Osteoblast (primary cell): ENCODE data around the gene KLK5. TPM values are rescaled to one million over a fixed set of nuclear protein-coding genes. Genes with fewer than 3 reads are reported as not detected.

Experiments used
- DNase-seq: peaks from one replicate; pipeline ENCODE4 v3.0.0; 2011; ENCODE audit warnings: low spot score, mixed read lengths; ENCODE audit not compliant: insufficient read length; ENCODE audit errors: missing footprints
- H2AFZ ChIP-seq: 2 replicates; pipeline ENCODE4 v1.6.0; 2011; ENCODE audit warnings: mild to moderate bottlenecking, low read length
- H3K27ac ChIP-seq: 2 replicates; pipeline ENCODE4 v1.5.1; 2011; ENCODE audit warnings: mild to moderate bottlenecking, low read depth, low read length, moderate library complexity
- H3K27me3 ChIP-seq: 2 replicates; pipeline ENCODE4 v1.6.0; 2012; ENCODE audit warnings: mild to moderate bottlenecking, control low read depth, inconsistent platforms, low read length, moderate library complexity; ENCODE audit not compliant: insufficient read depth
- H3K36me3 ChIP-seq: 2 replicates; pipeline ENCODE4 v1.5.1; 2011; ENCODE audit warnings: mild to moderate bottlenecking, low read length, control low read depth, moderate library complexity; ENCODE audit not compliant: insufficient read depth
- H3K4me1 ChIP-seq: 2 replicates; pipeline ENCODE4 v1.5.1; 2011; ENCODE audit warnings: mild to moderate bottlenecking, low read length, control low read depth, moderate library complexity; ENCODE audit not compliant: insufficient read depth
- H3K4me2 ChIP-seq: 2 replicates; pipeline ENCODE4 v1.6.0; 2011; ENCODE audit warnings: mild to moderate bottlenecking, low read length; ENCODE audit not compliant: insufficient read depth
- H3K4me3 ChIP-seq: fragments of 200-600 bp; sonication (generic); 3 replicates; pipeline ENCODE4 v1.5.1; 2012; ENCODE audit warnings: mild to moderate bottlenecking, low read length, inconsistent platforms; ENCODE audit not compliant: insufficient read depth
- H3K79me2 ChIP-seq: 2 replicates; pipeline ENCODE4 v1.6.0; 2012; ENCODE audit warnings: mild to moderate bottlenecking, low read length, control low read depth, inconsistent platforms; ENCODE audit not compliant: insufficient read depth
- H3K9me3 ChIP-seq: 2 replicates; pipeline ENCODE4 v1.5.1; 2011; ENCODE audit warnings: low read depth, low read length, control low read depth
- H4K20me1 ChIP-seq: 2 replicates; pipeline ENCODE4 v1.6.0; 2012; ENCODE audit warnings: mild to moderate bottlenecking, low read length, control low read depth; ENCODE audit not compliant: insufficient read depth
- total RNA-seq: library from RNA; depleted of rRNA; stranded (reverse); fragments of >200 nt; gene quantifications from 2 replicates; pipeline ENCODE4 v1.2.3, GENCODE V29; 2012
- TF ChIP-seq, protein P1 (sequence below): IDR thresholded peaks from 2 replicates; pipeline ENCODE4 v1.5.1; 2011; ENCODE audit warnings: mild to moderate bottlenecking, low read depth, low read length, moderate library complexity; ENCODE audit errors: extremely low read depth

KLK5 gene
- total RNA-seq, 1 donor = not detected

- peak; percentile 52 for DNase-seq
- Histone ChIP-seq H4K20me1 (no peaks in the 10 kb centered on the region), H3K4me3 (no peak within 1 kb of the TSS), H3K4me1 (no peaks in the 10 kb centered on the region), H3K4me2 (no peak within 1 kb of the TSS), H3K79me2 (no peaks in the 10 kb centered on the region), H3K27ac (no peak within 1 kb of the TSS), H3K27me3 (peaks cover 4% of the 10 kb centered on the region), H3K36me3 (no peaks in the 10 kb centered on the region), H3K9me3 (no peaks in the 10 kb centered on the region), H2AFZ (no peak within 1 kb of the TSS)
- TF ChIP-seq, protein P1, sequence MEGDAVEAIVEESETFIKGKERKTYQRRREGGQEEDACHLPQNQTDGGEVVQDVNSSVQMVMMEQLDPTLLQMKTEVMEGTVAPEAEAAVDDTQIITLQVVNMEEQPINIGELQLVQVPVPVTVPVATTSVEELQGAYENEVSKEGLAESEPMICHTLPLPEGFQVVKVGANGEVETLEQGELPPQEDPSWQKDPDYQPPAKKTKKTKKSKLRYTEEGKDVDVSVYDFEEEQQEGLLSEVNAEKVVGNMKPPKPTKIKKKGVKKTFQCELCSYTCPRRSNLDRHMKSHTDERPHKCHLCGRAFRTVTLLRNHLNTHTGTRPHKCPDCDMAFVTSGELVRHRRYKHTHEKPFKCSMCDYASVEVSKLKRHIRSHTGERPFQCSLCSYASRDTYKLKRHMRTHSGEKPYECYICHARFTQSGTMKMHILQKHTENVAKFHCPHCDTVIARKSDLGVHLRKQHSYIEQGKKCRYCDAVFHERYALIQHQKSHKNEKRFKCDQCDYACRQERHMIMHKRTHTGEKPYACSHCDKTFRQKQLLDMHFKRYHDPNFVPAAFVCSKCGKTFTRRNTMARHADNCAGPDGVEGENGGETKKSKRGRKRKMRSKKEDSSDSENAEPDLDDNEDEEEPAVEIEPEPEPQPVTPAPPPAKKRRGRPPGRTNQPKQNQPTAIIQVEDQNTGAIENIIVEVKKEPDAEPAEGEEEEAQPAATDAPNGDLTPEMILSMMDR = no peak
Observed at GRCh38 chr19:50969413-50969760, 16.5 kb upstream of the KLK5 start, which contains the start of gene KLK6. Gene KLK6 (minus strand): TSS chr19:50969591. CDS start chr19:50968104, 1,487 bp downstream.

GRCh38 chr19:50968716-50969412, 16.0 kb upstream of the KLK5 start:
- no peaks in the 10 kb centered on the region for H3K36me3 ChIP-seq
- TF ChIP-seq, protein P1 = no peak
- H2AFZ ChIP-seq = no peak overlapping the region
- H3K9me3 ChIP-seq = no peaks in the 10 kb centered on the region
- H3K79me2 ChIP-seq = no peaks in the 10 kb centered on the region
- no peak overlapping the region for H3K4me2 ChIP-seq
- peaks cover 4% of the 10 kb centered on the region for H3K27me3 ChIP-seq
- DNase-seq = no peak
- no peak overlapping the region for H3K4me3 ChIP-seq
- no peak overlapping the region for H3K27ac ChIP-seq
- no peaks in the 10 kb centered on the region for H3K4me1 ChIP-seq
- H4K20me1 ChIP-seq = no peaks in the 10 kb centered on the region

GRCh38 chr19:50967929-50968715, 15.3 kb upstream of the KLK5 start:
- Histone ChIP-seq H3K4me2 (no peak overlapping the region), H3K79me2 (no peaks in the 10 kb centered on the region), H3K9me3 (no peaks in the 10 kb centered on the region), H3K4me1 (no peaks in the 10 kb centered on the region), H3K4me3 (no peak overlapping the region), H3K36me3 (no peaks in the 10 kb centered on the region), H3K27me3 (peaks cover 4% of the 10 kb centered on the region), H3K27ac (no peak overlapping the region), H2AFZ (no peak overlapping the region), H4K20me1 (no peaks in the 10 kb centered on the region)
- peak; percentile 41 for DNase-seq
- TF ChIP-seq, protein P1 = no peak

DNA sequence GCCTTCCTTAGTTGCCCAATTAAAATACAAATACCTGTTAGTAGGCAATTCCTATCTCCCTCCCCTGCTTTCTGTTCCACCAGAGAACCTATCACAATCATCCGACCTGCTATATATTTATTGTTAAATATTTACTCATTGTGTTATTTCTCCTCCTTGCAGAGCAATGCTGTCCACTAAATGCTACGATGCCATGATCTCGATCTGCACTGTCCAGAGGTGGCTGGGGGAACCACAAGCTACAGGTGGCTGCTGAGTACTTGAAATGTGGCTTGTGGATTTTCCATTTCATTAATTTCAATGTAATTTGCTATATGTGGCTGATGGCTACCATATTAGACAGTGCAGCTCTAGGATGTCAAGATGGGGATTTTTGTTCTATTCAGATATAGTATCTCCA, 11.4 kb upstream of the KLK5 start:
- Histone ChIP-seq H3K27ac (no peak overlapping the region), H2AFZ (no peak overlapping the region), H3K36me3 (no peaks in the 10 kb centered on the region), H3K27me3 (peaks cover 4% of the 10 kb centered on the region), H4K20me1 (no peaks in the 10 kb centered on the region), H3K4me1 (no peaks in the 10 kb centered on the region), H3K4me2 (no peak overlapping the region), H3K9me3 (no peaks in the 10 kb centered on the region), H3K4me3 (no peak overlapping the region), H3K79me2 (no peaks in the 10 kb centered on the region)
- peak; percentile 62 for DNase-seq
- TF ChIP-seq, protein P1 = no peak
